ENCODE results near the gene CISH.

The CISH gene

DNA sequence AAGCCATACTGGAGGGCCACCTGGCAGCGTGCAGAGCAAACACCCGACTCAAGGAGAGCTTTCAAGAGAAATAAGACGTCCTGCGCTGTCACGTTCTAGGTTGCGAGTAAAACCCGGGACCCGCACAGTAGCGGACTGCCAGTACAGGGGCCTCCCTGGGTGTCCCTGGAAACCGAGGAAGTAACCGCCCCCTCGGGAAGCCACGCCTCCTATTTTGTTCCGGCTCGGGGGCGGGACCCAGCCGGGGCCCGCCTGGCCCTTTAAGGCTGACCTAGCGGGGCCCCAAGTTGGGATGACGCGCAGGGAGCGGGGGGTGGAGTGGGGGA lies 5.2 kb upstream of the CISH start:
- peaks cover 9% of the 10 kb centered on the region for H4K20me1 ChIP-seq
- TF ChIP-seq Cebpa-rat (IDR thresholded peaks at IDR 0.05), result no peak
- peak overlapping the region; percentile 46; the same call in 1 of the 2 replicates for H3K27ac ChIP-seq
- peaks cover 62% of the 10 kb centered on the region for H3K4me1 ChIP-seq
- H3K27me3 ChIP-seq, result no peaks in the 10 kb centered on the region
- peak overlapping the region; percentile 56; the same call in 1 of the 2 replicates for H3K9ac ChIP-seq
- H3K4me3 ChIP-seq, result peak overlapping the region; percentile 94
- no peaks in the 10 kb centered on the region for H3K9me3 ChIP-seq
- 0 out of 2 replicates have a peak, but pooled peaks cover 8% of the 10 kb centered on the region for H3K36me3 ChIP-seq
- H3K4me2 ChIP-seq, result peak overlapping the region; percentile 98

DNA sequence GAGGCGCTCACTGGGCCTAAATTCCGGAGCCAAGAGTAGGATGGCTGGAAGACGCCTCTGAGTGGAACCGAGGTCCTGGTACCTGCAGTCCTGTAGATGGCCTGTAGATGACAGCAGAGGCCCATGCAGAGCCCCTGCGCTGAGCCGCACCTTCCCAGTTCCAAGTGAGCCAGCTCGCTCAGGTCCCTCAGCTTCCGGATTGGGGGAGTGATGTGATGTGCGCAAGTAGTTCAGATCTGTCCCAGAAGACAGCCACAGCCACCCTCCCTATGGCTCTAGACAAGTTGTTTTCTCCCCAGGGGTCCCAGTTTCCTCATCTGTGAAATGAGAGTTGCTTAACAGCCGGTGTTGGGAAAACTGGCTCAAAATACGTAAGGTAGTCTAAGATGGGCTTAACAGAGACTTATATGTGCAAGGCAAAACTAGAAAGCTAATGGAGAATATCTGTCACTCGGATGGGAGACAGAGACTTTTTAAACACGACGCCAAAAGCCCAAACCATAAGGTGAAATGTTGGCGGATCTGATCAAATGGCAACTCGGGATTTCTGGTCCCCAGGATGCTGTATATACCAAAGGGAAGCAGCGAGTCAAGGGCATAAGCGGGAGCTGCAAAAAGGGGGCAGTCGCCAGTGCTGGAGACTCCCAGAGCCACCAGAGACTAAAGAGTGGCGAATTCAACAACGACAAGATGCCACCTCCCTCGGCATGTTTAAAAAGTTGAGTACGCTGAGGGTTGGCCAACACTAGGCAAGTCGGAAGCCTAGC lies 4.6 kb upstream of the CISH start:
- no peak for TF ChIP-seq Cebpa-rat (IDR thresholded peaks at IDR 0.05)
- H3K9ac ChIP-seq, result peak overlapping the region; percentile 67; the same call in 1 of the 2 replicates

DNA sequence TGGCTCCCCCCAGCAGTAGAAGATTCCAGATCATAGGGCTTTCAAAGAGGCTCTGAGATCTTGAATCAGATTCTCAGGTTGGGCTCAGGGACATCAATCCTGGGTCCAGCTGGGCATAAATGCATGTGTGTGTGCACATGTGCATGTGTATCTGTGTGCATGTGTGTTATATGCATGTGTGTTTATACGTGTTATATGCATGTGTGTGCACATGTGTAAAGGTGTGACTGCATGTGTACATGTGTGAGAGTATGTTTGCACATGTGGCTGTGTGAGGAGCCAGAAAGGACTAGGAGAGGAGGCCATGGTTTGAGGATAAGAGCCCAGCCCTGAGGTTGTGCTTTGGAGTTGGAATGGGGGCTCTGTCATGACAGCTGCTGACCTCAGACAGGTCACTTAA lies 3.6 kb upstream of the CISH start:
- H3K27ac ChIP-seq, result no peak overlapping the region
- 0 out of 2 replicates have a peak, but pooled peaks cover 4% of the 10 kb centered on the region for H3K36me3 ChIP-seq
- peak overlapping the region; percentile 67; the same call in 1 of the 2 replicates for H3K9ac ChIP-seq
- H3K4me2 ChIP-seq, result peak overlapping the region; percentile 98
- no peak overlapping the region; the same call in 1 of the 2 replicates for H3K4me3 ChIP-seq
- H3K4me1 ChIP-seq, result peaks cover 64% of the 10 kb centered on the region
- no peaks in the 10 kb centered on the region for H3K9me3 ChIP-seq
- H4K20me1 ChIP-seq, result peaks cover 8% of the 10 kb centered on the region; the same call in 1 of the 2 replicates
- H3K27me3 ChIP-seq, result no peaks in the 10 kb centered on the region
- TF ChIP-seq Cebpa-rat (IDR thresholded peaks at IDR 0.05), result no peak

More for the DNA sequence above, 4.6 kb upstream of the CISH start:
- Histone ChIP-seq H3K36me3 (0 out of 2 replicates have a peak, but pooled peaks cover 7% of the 10 kb centered on the region), H3K4me3 (peak overlapping the region; percentile 94), H3K4me1 (peaks cover 64% of the 10 kb centered on the region), H3K27ac (peak overlapping the region; percentile 46; the same call in 1 of the 2 replicates), H4K20me1 (peaks cover 8% of the 10 kb centered on the region; the same call in 1 of the 2 replicates), H3K27me3 (no peaks in the 10 kb centered on the region), H3K4me2 (peak overlapping the region; percentile 98), H3K9me3 (no peaks in the 10 kb centered on the region)

DNA sequence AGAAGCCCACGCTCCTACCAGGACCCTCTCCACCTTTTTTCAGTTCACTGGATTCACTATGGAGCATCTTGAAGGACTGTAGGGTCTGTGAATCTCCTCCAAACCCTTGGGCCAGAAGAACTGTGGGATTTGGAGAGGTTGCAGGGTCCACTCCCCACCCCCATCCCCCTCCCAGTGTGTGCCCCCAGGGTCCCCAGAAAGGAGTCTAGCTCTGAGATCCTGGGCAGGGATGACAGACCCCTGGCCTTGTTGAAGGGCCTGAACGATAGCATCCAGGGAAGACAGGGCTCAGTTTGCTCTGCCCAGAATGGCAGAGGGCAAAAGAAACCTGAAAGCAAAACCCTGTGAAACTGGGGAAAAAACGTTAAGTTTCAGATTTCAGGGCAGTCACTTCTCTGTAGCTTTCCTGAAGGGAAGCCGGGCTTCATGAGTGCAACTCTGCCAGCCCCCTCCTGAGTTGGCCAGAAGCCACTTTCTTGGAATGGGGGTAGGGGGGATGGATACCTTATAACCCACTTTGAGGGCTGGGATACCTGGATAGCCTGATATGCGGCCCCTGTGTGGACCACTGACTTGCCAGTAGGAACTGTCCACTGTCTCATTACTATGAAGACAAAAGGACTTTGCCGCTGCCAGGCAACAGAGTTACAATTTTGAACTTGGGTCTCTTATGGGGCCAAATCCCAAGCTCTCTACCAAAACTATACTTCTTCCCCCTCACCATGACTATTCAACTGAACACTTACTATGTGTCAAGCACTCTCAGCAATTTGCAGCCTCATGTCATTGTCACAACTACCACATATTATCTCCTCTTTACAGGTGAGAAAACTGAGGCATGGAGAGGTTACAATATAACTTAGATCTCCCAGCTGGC lies 1.6 kb upstream of the CISH start:
- peaks cover 17% of the 10 kb centered on the region; the same call in 1 of the 2 replicates for H4K20me1 ChIP-seq
- H3K4me1 ChIP-seq, result peaks cover 60% of the 10 kb centered on the region
- H3K36me3 ChIP-seq, result peaks cover 5% of the 10 kb centered on the region
- H3K9ac ChIP-seq, result no peak overlapping the region
- no peak overlapping the region for H3K27ac ChIP-seq
- no peak overlapping the region for H3K4me3 ChIP-seq
- H3K9me3 ChIP-seq, result no peaks in the 10 kb centered on the region
- H3K4me2 ChIP-seq, result no peak overlapping the region
- no peak for TF ChIP-seq Cebpa-rat (IDR thresholded peaks at IDR 0.05)
- H3K27me3 ChIP-seq, result no peaks in the 10 kb centered on the region

DNA sequence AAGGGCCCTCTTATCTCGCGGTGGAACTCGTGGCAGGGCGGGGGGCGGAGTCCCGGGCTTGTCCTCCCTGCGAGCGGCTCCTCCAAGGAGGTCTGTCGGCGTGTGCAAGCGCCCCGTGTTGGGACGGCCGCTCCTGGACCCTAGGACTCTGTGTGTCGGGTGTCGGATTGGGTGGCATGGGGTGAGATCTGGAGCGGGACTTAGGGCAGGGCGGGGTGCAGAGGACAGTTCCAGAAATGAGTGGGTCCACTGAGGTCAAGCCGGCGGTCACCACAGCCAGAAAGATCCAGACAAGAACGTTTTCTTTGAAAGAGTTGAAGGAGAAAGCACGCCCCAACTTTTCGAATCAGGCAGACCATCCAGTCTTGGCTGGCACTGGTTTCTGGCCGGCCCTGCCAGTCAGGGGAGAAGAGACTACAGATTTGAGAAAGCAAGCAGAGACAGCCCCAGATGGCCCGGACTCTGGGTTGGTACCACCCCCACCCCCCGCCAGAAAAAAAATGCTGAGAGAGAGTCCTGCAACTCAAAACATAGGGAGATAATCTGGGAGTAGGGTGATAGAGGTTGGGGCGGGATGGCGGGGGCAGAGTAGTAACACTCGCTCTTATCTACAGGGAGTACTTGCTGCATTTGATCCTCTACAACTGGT lies 784 bp upstream of the CISH start:
- Histone ChIP-seq H3K36me3 (peaks cover 14% of the 10 kb centered on the region), H3K4me1 (peaks cover 51% of the 10 kb centered on the region), H3K27me3 (no peaks in the 10 kb centered on the region), H4K20me1 (peaks cover 17% of the 10 kb centered on the region; the same call in 1 of the 2 replicates), H3K9me3 (no peaks in the 10 kb centered on the region), H3K9ac (peak overlapping the region; percentile 86), H3K27ac (0 out of 2 replicates have a peak overlapping the region, but pooled peaks have one; percentile 9), H3K4me3 (peak overlapping the region; percentile 76), H3K4me2 (peak overlapping the region; percentile 100)
- TF ChIP-seq Cebpa-rat (IDR thresholded peaks at IDR 0.05), result no peak

DNA sequence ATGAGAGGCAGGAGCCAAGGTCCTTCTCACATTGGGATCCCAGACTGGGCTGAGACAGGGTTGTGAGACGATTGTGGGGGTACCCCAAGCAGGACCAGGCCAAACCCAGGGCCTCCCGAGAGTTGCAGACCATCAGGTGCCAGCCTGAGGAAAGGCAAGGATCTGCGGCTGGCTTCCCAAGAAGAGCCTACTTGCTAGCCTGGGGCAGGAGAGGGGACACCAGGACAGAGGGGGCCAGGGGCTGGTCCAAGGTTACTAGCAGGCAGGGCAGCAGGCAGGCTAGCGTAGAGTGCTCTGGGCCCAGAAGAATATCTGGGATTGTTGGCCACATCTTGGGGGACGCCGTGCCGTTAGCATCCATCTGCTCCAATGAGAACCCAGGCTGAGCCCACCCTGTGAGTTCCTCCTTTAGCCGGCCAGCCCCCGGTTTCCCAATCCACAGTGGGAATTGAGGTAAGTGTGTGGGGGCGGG lies 546 bp downstream of the CISH start:
- peak overlapping the region; percentile 86 for H3K9ac ChIP-seq
- TF ChIP-seq Cebpa-rat (IDR thresholded peaks at IDR 0.05), result no peak
- H4K20me1 ChIP-seq, result peaks cover 17% of the 10 kb centered on the region; the same call in 1 of the 2 replicates
- peak overlapping the region; percentile 83 for H3K27ac ChIP-seq
- peak overlapping the region; percentile 100 for H3K4me2 ChIP-seq
- peaks cover 54% of the 10 kb centered on the region for H3K4me1 ChIP-seq
- H3K27me3 ChIP-seq, result no peaks in the 10 kb centered on the region
- no peaks in the 10 kb centered on the region for H3K9me3 ChIP-seq
- peaks cover 23% of the 10 kb centered on the region for H3K36me3 ChIP-seq
- H3K4me3 ChIP-seq, result peak overlapping the region; percentile 76

DNA sequence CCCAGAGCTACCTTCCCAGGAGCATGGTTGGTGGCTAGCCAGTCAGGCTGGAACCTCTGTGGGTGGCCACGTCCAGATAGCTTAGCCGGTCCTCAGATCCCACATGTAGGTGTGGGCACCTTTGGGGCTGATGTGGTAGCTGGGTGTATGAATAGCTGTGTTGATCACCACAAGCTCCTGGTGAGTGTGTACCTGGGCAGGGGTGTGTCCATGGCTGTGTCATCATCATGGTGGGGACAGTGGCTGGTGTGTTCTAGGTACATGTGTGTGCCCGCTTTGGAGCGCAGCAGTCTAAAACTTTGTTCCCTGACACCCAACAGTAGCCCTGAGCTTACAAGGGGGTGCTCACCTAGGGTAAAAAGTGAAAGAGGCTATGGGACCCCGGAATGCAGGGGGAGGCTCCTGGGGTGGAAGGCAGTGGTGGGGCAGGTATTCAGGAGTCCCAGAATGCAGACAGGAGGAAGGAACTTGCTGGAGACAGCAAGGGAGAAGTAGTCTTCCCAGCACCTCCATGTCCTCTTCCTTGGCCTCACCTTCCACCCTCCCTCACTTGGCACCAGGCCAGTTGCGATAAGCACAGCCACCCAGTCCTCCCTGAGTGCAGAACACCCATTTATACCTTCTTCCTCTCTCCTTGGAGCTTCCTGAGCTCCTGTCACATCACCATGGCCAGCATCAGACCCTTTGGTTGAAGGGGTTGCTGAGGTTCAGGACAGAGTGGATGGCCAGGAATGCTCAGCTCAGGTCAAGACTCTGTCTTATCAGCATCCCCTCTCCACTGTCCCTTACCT lies 1.2 kb downstream of the CISH start:
- peak overlapping the region; percentile 100 for H3K4me2 ChIP-seq
- H4K20me1 ChIP-seq, result peaks cover 17% of the 10 kb centered on the region; the same call in 1 of the 2 replicates
- peak overlapping the region; percentile 86 for H3K9ac ChIP-seq
- H3K4me1 ChIP-seq, result peaks cover 54% of the 10 kb centered on the region
- no peaks in the 10 kb centered on the region for H3K27me3 ChIP-seq
- no peaks in the 10 kb centered on the region for H3K9me3 ChIP-seq
- H3K36me3 ChIP-seq, result peaks cover 23% of the 10 kb centered on the region
- no peak for TF ChIP-seq Cebpa-rat (IDR thresholded peaks at IDR 0.05)
- peak overlapping the region; percentile 76 for H3K4me3 ChIP-seq
- peak overlapping the region; percentile 83; the same call in 1 of the 2 replicates for H3K27ac ChIP-seq

DNA sequence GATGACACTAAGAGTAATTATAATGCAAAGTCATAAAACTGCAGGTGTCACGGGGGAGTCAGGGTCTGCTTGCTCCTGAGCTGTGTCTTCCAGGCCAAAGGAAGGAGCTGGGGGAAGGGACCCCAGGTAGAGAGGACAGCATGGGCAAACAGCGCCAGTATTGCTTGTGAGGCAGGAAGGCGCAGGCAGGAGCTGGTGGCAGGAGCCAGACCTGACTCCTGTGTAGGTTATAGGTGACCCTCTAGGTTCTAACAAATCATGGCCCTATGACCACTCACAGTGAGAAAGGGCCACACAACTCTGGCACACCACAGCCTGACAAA lies 1.9 kb downstream of the CISH start:
- Histone ChIP-seq H3K4me1 (peaks cover 56% of the 10 kb centered on the region), H3K9me3 (no peaks in the 10 kb centered on the region), H3K9ac (no peak overlapping the region; the same call in 1 of the 2 replicates), H4K20me1 (peaks cover 17% of the 10 kb centered on the region; the same call in 1 of the 2 replicates), H3K27ac (no peak overlapping the region), H3K4me3 (no peak overlapping the region), H3K36me3 (peaks cover 23% of the 10 kb centered on the region), H3K4me2 (peak overlapping the region; percentile 100), H3K27me3 (no peaks in the 10 kb centered on the region)
- no peak for TF ChIP-seq Cebpa-rat (IDR thresholded peaks at IDR 0.05)
